ENCODE measurements around the gene DDX20. TPM values are rescaled to one million over a fixed set of nuclear protein-coding genes. Genes with fewer than 3 reads are reported as not detected.
A peak's percentile ranks its signal among the peaks of the same experiment; 100 is the strongest.

DDX20 gene
- total RNA-seq, 1 donor from 2014 or later = 14.0 TPM

- Mint-ChIP-seq H3K27ac (ENCODE audit: unreplicated experiment) (no peak overlapping the region), H3K27me3 (ENCODE audit: unreplicated experiment) (no peaks in the 10 kb centered on the region), H3K4me1 (ENCODE audit: unreplicated experiment) (peaks cover 6% of the 10 kb centered on the region), H3K9me3 (ENCODE audit: unreplicated experiment) (no peaks in the 10 kb centered on the region), H3K36me3 (ENCODE audit: unreplicated experiment) (no peaks in the 10 kb centered on the region), H3K4me3 (ENCODE audit: unreplicated experiment) (no peak overlapping the region)
- no peak for TF ChIP-seq CTCF (IDR thresholded peaks at IDR 0.05)
- DNase-seq (ENCODE audit: extremely low spot score, unreplicated experiment) = no peak
Observed at GRCh38 chr1:111749628-111750027, 6.1 kb upstream of the DDX20 start.

- TF ChIP-seq CTCF (IDR thresholded peaks at IDR 0.05) = no peak
- Mint-ChIP-seq H3K4me3 (ENCODE audit: unreplicated experiment) (no peak overlapping the region), H3K27me3 (ENCODE audit: unreplicated experiment) (no peaks in the 10 kb centered on the region)
Observed at GRCh38 chr1:111750856-111751255, 4.8 kb upstream of the DDX20 start.

DNA sequence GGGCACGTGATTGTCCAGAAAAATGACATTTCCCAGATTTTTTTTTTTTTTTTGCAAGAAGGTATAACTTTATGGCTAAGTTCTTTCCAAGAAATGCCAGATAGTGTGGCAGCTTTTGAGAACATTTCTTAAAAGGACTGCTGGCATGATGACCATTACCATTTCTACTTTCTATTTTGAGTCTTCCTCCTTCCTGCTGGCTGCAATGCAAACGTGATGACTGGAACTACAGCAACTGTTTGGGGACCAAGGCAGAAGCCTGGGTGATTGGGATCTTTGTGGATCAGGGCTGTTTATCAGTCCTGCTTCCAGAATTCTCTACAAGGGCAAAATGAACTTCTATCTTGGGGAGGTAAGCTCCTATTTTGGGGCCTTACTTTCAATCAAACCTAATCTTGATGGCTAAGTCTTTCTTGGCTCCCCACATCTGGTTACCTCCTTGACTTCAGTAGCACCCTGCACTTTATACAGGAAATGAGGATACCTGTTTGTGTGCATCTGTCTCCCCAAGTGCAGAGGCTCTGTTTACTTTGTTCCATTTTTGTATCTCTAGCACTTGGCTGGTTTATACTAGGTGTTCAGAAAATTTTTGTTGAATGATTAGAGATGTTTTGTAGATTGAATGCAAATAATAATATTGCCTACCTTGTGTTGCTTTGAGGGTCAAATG lies 3.7 kb upstream of the DDX20 start:
- TF ChIP-seq CTCF (IDR thresholded peaks at IDR 0.05) = no peak
- Mint-ChIP-seq H3K36me3 (ENCODE audit: unreplicated experiment) (no peaks in the 10 kb centered on the region), H3K27ac (ENCODE audit: unreplicated experiment) (no peak overlapping the region), H3K4me1 (ENCODE audit: unreplicated experiment) (peaks cover 16% of the 10 kb centered on the region), H3K9me3 (ENCODE audit: unreplicated experiment) (no peaks in the 10 kb centered on the region), H3K4me3 (ENCODE audit: unreplicated experiment) (no peak overlapping the region), H3K27me3 (ENCODE audit: unreplicated experiment) (no peaks in the 10 kb centered on the region)
- DNase-seq (ENCODE audit: extremely low spot score, unreplicated experiment) = no peak

More at GRCh38 chr1:111750856-111751255, 4.8 kb upstream of the DDX20 start:
- Mint-ChIP-seq H3K9me3 (ENCODE audit: unreplicated experiment) (no peaks in the 10 kb centered on the region), H3K4me1 (ENCODE audit: unreplicated experiment) (peaks cover 9% of the 10 kb centered on the region), H3K36me3 (ENCODE audit: unreplicated experiment) (no peaks in the 10 kb centered on the region), H3K27ac (ENCODE audit: unreplicated experiment) (no peak overlapping the region)
- no peak for DNase-seq (ENCODE audit: extremely low spot score, unreplicated experiment)

DNA sequence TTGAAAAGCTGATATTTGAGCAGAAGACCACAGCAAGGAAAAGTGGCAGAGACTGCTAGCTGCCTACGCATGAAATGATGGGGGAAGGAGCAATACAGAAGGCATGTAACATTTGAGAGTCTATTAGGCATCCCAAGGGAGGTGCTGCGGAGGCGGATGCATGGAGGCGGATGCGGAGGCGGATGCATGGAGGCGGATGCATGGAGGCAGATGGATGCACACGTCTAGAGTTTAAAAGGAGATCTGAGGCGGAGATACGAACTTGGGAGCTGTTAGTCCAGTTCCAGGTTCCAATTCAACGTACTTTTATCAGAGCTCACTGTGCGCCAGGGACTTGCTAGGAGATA lies 744 bp upstream of the DDX20 start:
- Mint-ChIP-seq H3K9me3 (ENCODE audit: unreplicated experiment) (no peaks in the 10 kb centered on the region), H3K4me3 (ENCODE audit: unreplicated experiment) (peak overlapping the region; percentile 95), H3K27me3 (ENCODE audit: unreplicated experiment) (no peaks in the 10 kb centered on the region), H3K4me1 (ENCODE audit: unreplicated experiment) (peaks cover 22% of the 10 kb centered on the region), H3K27ac (ENCODE audit: unreplicated experiment) (peak overlapping the region; percentile 99), H3K36me3 (ENCODE audit: unreplicated experiment) (peaks cover 9% of the 10 kb centered on the region)
- peak; percentile 81 for DNase-seq (ENCODE audit: extremely low spot score, unreplicated experiment)
- no peak for TF ChIP-seq CTCF (IDR thresholded peaks at IDR 0.05)

- H3K4me3 Mint-ChIP-seq (ENCODE audit: unreplicated experiment) = peak overlapping the region; percentile 95
- H3K9me3 Mint-ChIP-seq (ENCODE audit: unreplicated experiment) = no peaks in the 10 kb centered on the region
- H3K27me3 Mint-ChIP-seq (ENCODE audit: unreplicated experiment) = no peaks in the 10 kb centered on the region
- peak overlapping the region; percentile 99 for H3K27ac Mint-ChIP-seq (ENCODE audit: unreplicated experiment)
- no peak for TF ChIP-seq CTCF (IDR thresholded peaks at IDR 0.05)
- peaks cover 18% of the 10 kb centered on the region for H3K36me3 Mint-ChIP-seq (ENCODE audit: unreplicated experiment)
- DNase-seq (ENCODE audit: extremely low spot score, unreplicated experiment) = no peak
- H3K4me1 Mint-ChIP-seq (ENCODE audit: unreplicated experiment) = peaks cover 22% of the 10 kb centered on the region
Observed at GRCh38 chr1:111756124-111756513, 418 bp downstream of the DDX20 start.

Data from osteocyte (in vitro differentiated cells).